Lower lobe of right lung (tissue), 2 donors: ENCODE measurements around the gene FNIP1. TPM values are rescaled to one million over a fixed set of nuclear protein-coding genes. Genes with fewer than 3 reads are reported as not detected.

ENCODE experiments used
- ATAC-seq, 2 donors: fragments of 200-7000 bp; cut with Tn5 transposase; one replicate each; pipeline ENCODE4 v1.9.1; 2020 to 2022; ENCODE audit warnings: mild to moderate bottlenecking in 2 of 2, moderate library complexity in 2 of 2
- DNase-seq: peaks from one replicate; pipeline ENCODE4 v3.0.0-alpha.2; 2020
- H3K27ac ChIP-seq: fragments of 200-600 bp; one replicate; pipeline ENCODE4 v1.8.0; 2022
- H3K27me3 ChIP-seq: fragments of 200-600 bp; one replicate; pipeline ENCODE4 v1.8.0; 2022; ENCODE audit warnings: low read depth
- H3K36me3 ChIP-seq: fragments of 200-600 bp; one replicate; pipeline ENCODE4 v1.8.0; 2022; ENCODE audit warnings: mild to moderate bottlenecking
- H3K4me1 ChIP-seq: fragments of 200-600 bp; one replicate; pipeline ENCODE4 v1.8.0; 2022
- H3K4me3 ChIP-seq: fragments of 200-600 bp; one replicate; pipeline ENCODE4 v1.8.0; 2022; ENCODE audit warnings: mild to moderate bottlenecking
- H3K9me3 ChIP-seq: fragments of 200-600 bp; one replicate; pipeline ENCODE4 v1.8.0; 2022
- intact Hi-C: fragments of 100-400 bp; cut with DNase I; formaldehyde crosslinking; loops from one replicate; pipeline ENCODE4 v1.11.0; 2022
- total RNA-seq: library from RNA; stranded (reverse); fragmentation: NEBNext Ultra II Directional; extraction: Animal tissue kit (Norgen Biotek cat#: 25700); gene quantifications from one replicate; pipeline ENCODE4 v1.2.1, GENCODE V29; 2021
- TF ChIP-seq, protein P1 (sequence below): fragments of 200-600 bp; IDR thresholded peaks from one replicate; pipeline ENCODE4 v1.8.0; 2022; ENCODE audit warnings: antibody characterized with exemption, mild to moderate bottlenecking
- donor health status: DM: no; HTN: yes; CAD: no; lungs with severe emphysema.

Gene FNIP1
- total RNA-seq, 1 donor from 2014 or later = 40.3 TPM

DNA sequence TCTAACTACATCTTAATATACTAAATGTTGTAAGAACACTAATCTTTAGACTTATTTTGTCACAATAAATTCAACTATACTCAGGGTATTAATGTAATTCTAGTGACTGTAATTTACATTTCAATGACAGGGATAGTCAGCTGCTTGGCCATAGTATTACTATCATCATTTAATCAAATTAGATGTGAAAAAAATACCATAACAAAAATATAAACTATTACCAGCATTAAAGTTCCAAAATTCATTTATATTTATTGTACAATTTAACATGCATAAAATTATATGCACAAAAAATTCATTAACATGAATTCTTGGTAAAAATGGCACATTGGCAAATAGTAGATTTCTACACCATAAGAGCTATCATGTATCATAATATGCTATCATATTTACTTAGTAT lies 28.9 kb downstream of the FNIP1 start:
- no peak for ATAC-seq

DNA sequence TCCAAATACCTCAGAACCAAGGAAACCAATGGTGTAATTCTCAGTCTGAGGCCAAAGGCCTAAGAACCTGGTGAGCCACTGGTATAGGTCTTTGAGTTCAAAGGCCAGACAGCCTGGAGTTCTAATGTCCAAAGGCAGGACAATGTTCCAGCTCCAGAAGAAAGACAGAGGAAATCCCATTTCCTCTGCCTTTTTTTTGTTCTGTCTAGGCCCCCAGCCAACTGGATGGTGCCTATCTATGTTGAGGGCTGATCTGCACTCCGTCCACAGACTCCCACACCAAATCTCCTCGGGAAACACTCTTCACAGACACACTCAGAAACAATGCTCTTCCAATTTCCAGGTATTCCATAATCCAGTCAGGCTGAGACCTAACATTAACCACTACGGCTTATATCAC lies 30.1 kb downstream of the FNIP1 start:
- no peak overlapping the region for H3K27ac ChIP-seq
- DNase-seq (no peak), ATAC-seq (no peak)
- TF ChIP-seq, protein P1, sequence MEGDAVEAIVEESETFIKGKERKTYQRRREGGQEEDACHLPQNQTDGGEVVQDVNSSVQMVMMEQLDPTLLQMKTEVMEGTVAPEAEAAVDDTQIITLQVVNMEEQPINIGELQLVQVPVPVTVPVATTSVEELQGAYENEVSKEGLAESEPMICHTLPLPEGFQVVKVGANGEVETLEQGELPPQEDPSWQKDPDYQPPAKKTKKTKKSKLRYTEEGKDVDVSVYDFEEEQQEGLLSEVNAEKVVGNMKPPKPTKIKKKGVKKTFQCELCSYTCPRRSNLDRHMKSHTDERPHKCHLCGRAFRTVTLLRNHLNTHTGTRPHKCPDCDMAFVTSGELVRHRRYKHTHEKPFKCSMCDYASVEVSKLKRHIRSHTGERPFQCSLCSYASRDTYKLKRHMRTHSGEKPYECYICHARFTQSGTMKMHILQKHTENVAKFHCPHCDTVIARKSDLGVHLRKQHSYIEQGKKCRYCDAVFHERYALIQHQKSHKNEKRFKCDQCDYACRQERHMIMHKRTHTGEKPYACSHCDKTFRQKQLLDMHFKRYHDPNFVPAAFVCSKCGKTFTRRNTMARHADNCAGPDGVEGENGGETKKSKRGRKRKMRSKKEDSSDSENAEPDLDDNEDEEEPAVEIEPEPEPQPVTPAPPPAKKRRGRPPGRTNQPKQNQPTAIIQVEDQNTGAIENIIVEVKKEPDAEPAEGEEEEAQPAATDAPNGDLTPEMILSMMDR = no peak
- H3K9me3 ChIP-seq = no peaks in the 10 kb centered on the region
- intact Hi-C loops = no loop called here
- H3K36me3 ChIP-seq = peaks cover 3% of the 10 kb centered on the region
- H3K4me3 ChIP-seq = no peak overlapping the region
- H3K4me1 ChIP-seq = peaks cover 28% of the 10 kb centered on the region
- H3K27me3 ChIP-seq = no peaks in the 10 kb centered on the region

More for the DNA sequence above, 28.9 kb downstream of the FNIP1 start:
- intact Hi-C loops = no loop called here
- Histone ChIP-seq H3K27me3 (no peaks in the 10 kb centered on the region), H3K27ac (no peak overlapping the region), H3K36me3 (peaks cover 3% of the 10 kb centered on the region), H3K4me1 (peaks cover 32% of the 10 kb centered on the region), H3K9me3 (no peaks in the 10 kb centered on the region), H3K4me3 (no peak overlapping the region)
- no peak for DNase-seq
- TF ChIP-seq, protein P1 = no peak

DNA sequence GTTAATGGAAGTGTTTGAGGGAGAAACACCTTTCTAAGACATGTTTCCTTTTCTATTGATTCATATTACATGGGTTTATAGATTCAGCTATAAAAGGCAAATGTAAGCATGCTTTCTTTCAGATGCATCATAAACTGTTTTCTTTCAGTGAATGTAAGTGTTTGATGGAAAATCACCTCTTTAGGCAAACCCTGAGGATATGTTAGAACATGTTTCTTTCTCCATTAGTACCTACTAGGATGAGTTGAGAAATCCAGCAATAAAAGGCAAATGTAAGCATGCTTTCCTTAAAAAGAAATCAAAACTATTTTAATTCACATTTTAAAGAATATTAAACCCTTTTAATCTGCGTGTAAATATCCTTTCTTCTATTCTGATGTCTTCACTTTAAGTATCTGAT lies 31.6 kb downstream of the FNIP1 start:
- no peak overlapping the region for H3K27ac ChIP-seq
- peaks cover 22% of the 10 kb centered on the region for H3K4me1 ChIP-seq
- ATAC-seq (no peak), DNase-seq (no peak)
- no peak overlapping the region for H3K4me3 ChIP-seq
- TF ChIP-seq, protein P1 = no peak
- peaks cover 3% of the 10 kb centered on the region for H3K36me3 ChIP-seq
- no peaks in the 10 kb centered on the region for H3K9me3 ChIP-seq
- no peaks in the 10 kb centered on the region for H3K27me3 ChIP-seq
- intact Hi-C loops = no loop called here

DNA sequence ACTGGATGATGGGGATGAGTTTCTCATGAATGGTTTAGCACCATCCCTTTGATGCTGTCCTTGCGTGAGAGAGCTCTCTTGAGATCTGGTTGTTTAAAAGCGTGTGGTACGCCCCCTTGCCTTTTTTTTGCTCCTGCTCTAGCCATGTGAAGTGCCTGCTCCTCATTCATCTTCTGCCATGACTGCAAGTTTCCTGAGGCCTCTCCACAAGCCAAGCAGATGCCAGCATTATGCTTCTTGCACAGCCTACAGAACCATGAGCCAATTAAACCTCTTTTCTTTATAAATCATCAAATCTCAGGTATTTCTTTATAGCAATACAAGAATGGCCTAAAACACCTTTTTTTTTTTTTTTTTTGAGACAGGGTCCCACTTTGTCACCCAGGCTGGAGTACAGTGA lies 32.8 kb downstream of the FNIP1 start:
- ATAC-seq (no peak), DNase-seq (no peak)
- no peak overlapping the region for H3K4me3 ChIP-seq
- H3K27ac ChIP-seq = no peak overlapping the region
- TF ChIP-seq, protein P1 = no peak
- H3K36me3 ChIP-seq = peaks cover 3% of the 10 kb centered on the region
- peaks cover 15% of the 10 kb centered on the region for H3K4me1 ChIP-seq
- intact Hi-C loops = no loop called here
- H3K27me3 ChIP-seq = no peaks in the 10 kb centered on the region
- H3K9me3 ChIP-seq = no peaks in the 10 kb centered on the region

DNA sequence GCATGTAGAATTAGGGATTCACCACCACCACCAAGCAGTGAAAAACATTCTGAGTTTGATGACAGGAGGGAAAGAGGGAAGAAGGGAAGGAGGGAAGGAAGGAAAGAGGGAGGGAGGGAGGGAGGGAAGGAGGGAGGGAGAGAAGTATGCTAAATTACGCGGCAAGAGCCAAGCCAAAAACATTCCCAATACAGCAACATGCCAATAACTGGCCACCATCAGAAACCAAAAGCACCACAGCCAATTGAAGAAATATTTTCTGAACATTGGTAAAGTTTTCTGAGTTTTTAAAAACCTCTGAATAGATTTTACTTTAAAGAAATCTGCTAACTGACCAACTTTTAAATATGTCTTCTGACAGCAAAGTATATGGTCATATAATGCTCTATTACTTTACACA lies 36.0 kb downstream of the FNIP1 start:
- H3K27me3 ChIP-seq = no peaks in the 10 kb centered on the region

More for the DNA sequence above, 36.0 kb downstream of the FNIP1 start:
- peaks cover 3% of the 10 kb centered on the region for H3K36me3 ChIP-seq
- H3K9me3 ChIP-seq = no peaks in the 10 kb centered on the region
- H3K27ac ChIP-seq = no peak overlapping the region
- H3K4me1 ChIP-seq = peaks cover 23% of the 10 kb centered on the region
- no peak overlapping the region for H3K4me3 ChIP-seq
- intact Hi-C loops = no loop called here
- ATAC-seq = no peak
- no peak for DNase-seq
- TF ChIP-seq, protein P1 = no peak
